A673 (cell line): Measurements from ENCODE around the gene SLC1A5. TPM values are rescaled to one million over a fixed set of nuclear protein-coding genes. Genes with fewer than 3 reads are reported as not detected.

ENCODE experiments used
- BruUV-seq: library from RNA; stranded (reverse); fragments of 400-500 nt; replicated peaks from 2 replicates; lab custom pipeline; 2021; lab: Mats Ljungman, UMichigan
- CTCF ChIA-PET: fragments of 300-600 bp; sonication (Branson Sonifier 250); formaldehyde crosslinking; loops from one replicate; lab custom pipeline; 2022; ENCODE audit warnings: antibody characterized with exemption; lab: Charles Lee
- POLR2A ChIA-PET: fragments of 300-600 bp; sonication (Branson Sonifier 250); formaldehyde crosslinking; loops from one replicate; lab custom pipeline; 2022; ENCODE audit warnings: antibody characterized with exemption; ENCODE audit not compliant: low non-redundant PET; lab: Charles Lee
- DNase-seq: peaks from one replicate; pipeline ENCODE4 v3.0.0-alpha.2; 2015; ENCODE audit warnings: low spot score
- H3K27ac ChIP-seq: fragments of 200-600 bp; sonication (generic); 2 replicates; pipeline ENCODE4 v1.5.1; 2016; ENCODE audit warnings: mixed run types, low read depth, mild to moderate bottlenecking, mixed read lengths, antibody characterized with exemption, low read length; ENCODE audit not compliant: poor library complexity, severe bottlenecking
- H3K27me3 ChIP-seq: fragments of 200-600 bp; sonication (generic); replicated peaks from 2 replicates; pipeline ENCODE4 v1.6.1; 2017; ENCODE audit warnings: mixed run types, low read depth, mild to moderate bottlenecking, mixed read lengths, antibody characterized with exemption, low read length; ENCODE audit not compliant: insufficient read depth, poor library complexity
- H3K36me3 ChIP-seq: fragments of 200-600 bp; sonication (generic); 2 replicates; pipeline ENCODE4 v1.6.1; 2016; ENCODE audit warnings: mixed run types, mild to moderate bottlenecking, mixed read lengths, antibody characterized with exemption, low read length; ENCODE audit not compliant: insufficient read depth, poor library complexity, severe bottlenecking
- H3K4me1 ChIP-seq: fragments of 200-600 bp; sonication (generic); 2 replicates; pipeline ENCODE4 v1.6.1; 2017; ENCODE audit warnings: mixed run types, mild to moderate bottlenecking, mixed read lengths, antibody characterized with exemption, low read length; ENCODE audit not compliant: insufficient read depth, poor library complexity, severe bottlenecking
- H3K4me3 ChIP-seq: fragments of 200-600 bp; sonication (generic); 2 replicates; pipeline ENCODE4 v1.5.1; 2016; ENCODE audit warnings: low read depth, mixed run types, mild to moderate bottlenecking, mixed read lengths, low read length; ENCODE audit not compliant: poor library complexity, severe bottlenecking
- H3K9me3 ChIP-seq: fragments of 200-600 bp; sonication (generic); 2 replicates; pipeline ENCODE4 v1.6.1; 2016; ENCODE audit warnings: mixed run types, low read depth, mild to moderate bottlenecking, mixed read lengths, antibody characterized with exemption, low read length; ENCODE audit not compliant: poor library complexity, severe bottlenecking
- EZH2 ChIP-seq: fragments of 200-600 bp; sonication (generic); IDR thresholded peaks from 2 replicates; pipeline ENCODE4 v1.6.1; 2017; ENCODE audit warnings: borderline replicate concordance, low read depth, mild to moderate bottlenecking, mixed read lengths, antibody characterized with exemption, low read length; ENCODE audit not compliant: poor library complexity, severe bottlenecking
- intact Hi-C: fragments of 100-400 bp; cut with micrococcal nuclease; formaldehyde crosslinking; loops from one replicate; pipeline ENCODE4 v1.10.0; 2022; ENCODE audit not compliant: unreplicated experiment
- total RNA-seq: library from RNA; stranded (reverse); gene quantifications from 2 replicates; pipeline ENCODE4 v1.2.3, GENCODE V29; 2021
- TF ChIP-seq, protein P1 (sequence below): fragments of 300-800, 200-600 bp; sonication (generic); conservative IDR thresholded peaks from 2 replicates; pipeline ENCODE4 v1.5.1; 2017; ENCODE audit warnings: low read depth, mild to moderate bottlenecking, antibody characterized with exemption, low read length, moderate library complexity, mixed read lengths

SLC1A5 gene
- total RNA-seq, 1 experiment from 2014 or later, result 295 TPM

- Histone ChIP-seq H3K4me1 (peaks cover 26% of the 10 kb centered on the region), H3K4me3 (peak overlapping the region; percentile 99), H3K27ac (peak overlapping the region; percentile 92), H3K27me3 (no peaks in the 10 kb centered on the region), H3K9me3 (no peaks in the 10 kb centered on the region), H3K36me3 (peaks cover 26% of the 10 kb centered on the region)
- peak; percentile 77 for DNase-seq
- POLR2A ChIA-PET, result interaction anchor here (0.5 to 0.6 kb wide), 3 partner anchors 27 to 249 kb away, joined by 3 to 7 read pairs (median 3); no protein-coding TSS in a partner anchor
- CTCF ChIA-PET, result interaction anchor here (0.6 kb wide), 1 partner anchor 459 kb away, joined by 3 read pairs; no protein-coding TSS in a partner anchor
- intact Hi-C loops, result loop anchor here (5.0 to 10.0 kb wide), 3 partner anchors 65 to 345 kb away; partner anchors contain the start of genes AP2S1, SAE1 and ZC3H4
- BruUV-seq, result TSS peak; percentile 48
- TF ChIP-seq EZH2, result no peak
- TF ChIP-seq, protein P1, sequence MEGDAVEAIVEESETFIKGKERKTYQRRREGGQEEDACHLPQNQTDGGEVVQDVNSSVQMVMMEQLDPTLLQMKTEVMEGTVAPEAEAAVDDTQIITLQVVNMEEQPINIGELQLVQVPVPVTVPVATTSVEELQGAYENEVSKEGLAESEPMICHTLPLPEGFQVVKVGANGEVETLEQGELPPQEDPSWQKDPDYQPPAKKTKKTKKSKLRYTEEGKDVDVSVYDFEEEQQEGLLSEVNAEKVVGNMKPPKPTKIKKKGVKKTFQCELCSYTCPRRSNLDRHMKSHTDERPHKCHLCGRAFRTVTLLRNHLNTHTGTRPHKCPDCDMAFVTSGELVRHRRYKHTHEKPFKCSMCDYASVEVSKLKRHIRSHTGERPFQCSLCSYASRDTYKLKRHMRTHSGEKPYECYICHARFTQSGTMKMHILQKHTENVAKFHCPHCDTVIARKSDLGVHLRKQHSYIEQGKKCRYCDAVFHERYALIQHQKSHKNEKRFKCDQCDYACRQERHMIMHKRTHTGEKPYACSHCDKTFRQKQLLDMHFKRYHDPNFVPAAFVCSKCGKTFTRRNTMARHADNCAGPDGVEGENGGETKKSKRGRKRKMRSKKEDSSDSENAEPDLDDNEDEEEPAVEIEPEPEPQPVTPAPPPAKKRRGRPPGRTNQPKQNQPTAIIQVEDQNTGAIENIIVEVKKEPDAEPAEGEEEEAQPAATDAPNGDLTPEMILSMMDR, result no peak
Measured at GRCh38 chr19:46787331-46788261, 798 bp downstream of the SLC1A5 start.

DNA sequence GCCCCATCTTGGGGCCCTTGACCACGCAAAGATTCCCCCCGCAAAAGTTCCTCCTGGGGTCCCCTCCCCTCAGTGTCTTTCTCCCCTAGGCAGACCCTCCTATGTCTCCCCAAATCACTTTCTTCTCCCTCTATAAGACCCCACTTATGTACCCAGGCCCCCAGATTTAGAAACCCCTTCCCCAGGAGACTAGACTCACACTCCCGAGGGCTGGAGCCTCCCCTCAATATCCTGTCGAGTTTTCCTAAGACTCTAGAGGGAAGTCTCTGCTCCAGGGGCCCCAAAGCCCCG lies 1.4 kb downstream of the SLC1A5 start:
- Histone ChIP-seq H3K4me3 (peak overlapping the region; percentile 99), H3K36me3 (peaks cover 32% of the 10 kb centered on the region), H3K4me1 (peaks cover 24% of the 10 kb centered on the region), H3K27me3 (no peaks in the 10 kb centered on the region), H3K27ac (peak overlapping the region; percentile 92), H3K9me3 (no peaks in the 10 kb centered on the region)
- intact Hi-C loops, result loop anchor here (5.0 to 10.0 kb wide), 3 partner anchors 65 to 345 kb away; partner anchors contain the start of genes AP2S1, SAE1 and ZC3H4
- CTCF ChIA-PET, result interaction anchor here (0.6 kb wide), 1 partner anchor 459 kb away, joined by 3 read pairs; no protein-coding TSS in a partner anchor
- no peak for DNase-seq
- no TSS peak for BruUV-seq
- TF ChIP-seq, protein P1, result no peak
- TF ChIP-seq EZH2, result no peak
- POLR2A ChIA-PET, result interaction anchor here (0.6 kb wide), 1 partner anchor 28 kb away, joined by 3 read pairs; no protein-coding TSS in a partner anchor

- DNase-seq, result peak; percentile 85
- CTCF ChIA-PET, result interaction anchor here (0.5 to 0.6 kb wide), 2 partner anchors 37 to 49 kb away, joined by 3 to 8 read pairs; no protein-coding TSS in a partner anchor
- POLR2A ChIA-PET, result interaction anchor here (0.6 to 0.7 kb wide), 2 partner anchors 29 to 80 kb away, joined by 4 to 10 read pairs; no protein-coding TSS in a partner anchor
- intact Hi-C loops, result loop anchor here (5.0 to 10.0 kb wide), 3 partner anchors 66 to 346 kb away; partner anchors contain the start of genes AP2S1, SAE1 and ZC3H4
- Histone ChIP-seq H3K27me3 (no peaks in the 10 kb centered on the region), H3K4me1 (peaks cover 24% of the 10 kb centered on the region), H3K27ac (peak overlapping the region; percentile 92), H3K4me3 (peak overlapping the region; percentile 99), H3K9me3 (no peaks in the 10 kb centered on the region), H3K36me3 (peaks cover 38% of the 10 kb centered on the region)
- no peak for TF ChIP-seq EZH2
- TF ChIP-seq, protein P1, result no peak
- no TSS peak for BruUV-seq
Measured at GRCh38 chr19:46786236-46787039, 2.0 kb downstream of the SLC1A5 start.
